ENCODE data around the gene HNRNPA1.

HNRNPA1 gene

DNA sequence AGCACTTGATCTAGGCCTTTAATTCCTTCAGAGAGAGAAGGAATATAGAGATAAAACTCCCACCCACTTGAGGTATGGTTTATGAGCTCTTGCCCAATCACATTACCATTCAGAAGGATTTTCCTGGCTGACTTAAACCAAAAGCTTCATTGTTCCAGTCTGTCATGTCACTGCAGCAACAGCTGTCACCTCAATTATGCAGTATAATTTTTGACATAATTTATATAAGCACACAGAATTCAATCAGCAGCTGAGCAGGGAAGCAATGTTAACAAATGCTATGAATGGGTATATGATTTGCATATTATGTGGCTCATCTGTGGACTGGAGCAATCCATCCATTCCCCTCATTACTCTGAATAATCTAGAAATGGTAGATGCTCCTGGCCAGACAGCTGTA is 40.9 kb upstream of the HNRNPA1 start:
- Histone ChIP-seq H3K9ac (ENCODE audit: low read depth, low read length) (no peak overlapping the region), H3K4me1 (ENCODE audit: insufficient read depth, low read length) (no peaks in the 10 kb centered on the region), H3K27me3 (ENCODE audit: insufficient read depth, low read length, poor library complexity) (no peaks in the 10 kb centered on the region), H3K27ac (ENCODE audit: low read length) (no peak overlapping the region), H3K4me2 (ENCODE audit: insufficient read depth, low read length) (no peak overlapping the region), H3K4me3 (ENCODE audit: low read depth in 1 of 2, low read length in 2 of 2) (no peak overlapping the region), H2AFZ (ENCODE audit: low read depth, low read length) (no peak overlapping the region), H3K9me3 (ENCODE audit: insufficient read depth, low read length, severe bottlenecking) (no peaks in the 10 kb centered on the region), H4K20me1 (ENCODE audit: insufficient read depth, low read length) (0 out of 2 replicates have a peak, but pooled peaks cover 5% of the 10 kb centered on the region), H3K79me2 (ENCODE audit: insufficient read depth, low read length) (no peaks in the 10 kb centered on the region), H3K36me3 (ENCODE audit: insufficient read depth, low read length) (peaks cover 84% of the 10 kb centered on the region)
- TF ChIP-seq EZH2 (IDR thresholded peaks at IDR 0.05; ENCODE audit: borderline replicate concordance, low read depth, low read length, severe bottlenecking) = no peak
- TF ChIP-seq, protein P1, sequence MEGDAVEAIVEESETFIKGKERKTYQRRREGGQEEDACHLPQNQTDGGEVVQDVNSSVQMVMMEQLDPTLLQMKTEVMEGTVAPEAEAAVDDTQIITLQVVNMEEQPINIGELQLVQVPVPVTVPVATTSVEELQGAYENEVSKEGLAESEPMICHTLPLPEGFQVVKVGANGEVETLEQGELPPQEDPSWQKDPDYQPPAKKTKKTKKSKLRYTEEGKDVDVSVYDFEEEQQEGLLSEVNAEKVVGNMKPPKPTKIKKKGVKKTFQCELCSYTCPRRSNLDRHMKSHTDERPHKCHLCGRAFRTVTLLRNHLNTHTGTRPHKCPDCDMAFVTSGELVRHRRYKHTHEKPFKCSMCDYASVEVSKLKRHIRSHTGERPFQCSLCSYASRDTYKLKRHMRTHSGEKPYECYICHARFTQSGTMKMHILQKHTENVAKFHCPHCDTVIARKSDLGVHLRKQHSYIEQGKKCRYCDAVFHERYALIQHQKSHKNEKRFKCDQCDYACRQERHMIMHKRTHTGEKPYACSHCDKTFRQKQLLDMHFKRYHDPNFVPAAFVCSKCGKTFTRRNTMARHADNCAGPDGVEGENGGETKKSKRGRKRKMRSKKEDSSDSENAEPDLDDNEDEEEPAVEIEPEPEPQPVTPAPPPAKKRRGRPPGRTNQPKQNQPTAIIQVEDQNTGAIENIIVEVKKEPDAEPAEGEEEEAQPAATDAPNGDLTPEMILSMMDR (IDR thresholded peaks at IDR 0.05; ENCODE audit: borderline replicate concordance, extremely low read depth, low read length, poor library complexity, severe bottlenecking) = no peak
- no peak for DNase-seq
- ATAC-seq (ENCODE audit: insufficient read depth, low read depth) = no peak

DNA sequence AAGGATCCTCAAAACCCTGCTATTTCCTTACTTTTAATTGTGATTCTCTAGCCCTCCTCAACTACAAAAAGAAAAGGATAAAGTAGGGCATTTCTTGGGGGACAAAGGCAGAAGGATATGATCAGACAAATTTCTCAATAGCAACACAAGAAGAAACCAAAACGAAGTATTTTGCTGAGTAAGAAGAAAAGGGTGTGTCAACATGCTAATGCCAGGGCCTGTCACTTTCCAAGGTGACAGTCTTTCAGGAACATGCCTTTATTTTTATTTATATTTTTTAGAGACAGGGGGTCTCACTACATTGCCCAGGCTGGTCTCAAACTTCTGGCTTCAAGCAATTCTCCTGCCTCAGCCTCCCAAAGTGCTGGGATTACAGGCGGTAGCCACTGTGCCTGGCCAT is 40.4 kb upstream of the HNRNPA1 start:
- H3K36me3 ChIP-seq (ENCODE audit: insufficient read depth, low read length) = peaks cover 87% of the 10 kb centered on the region
- no peaks in the 10 kb centered on the region for H3K27me3 ChIP-seq (ENCODE audit: insufficient read depth, low read length, poor library complexity)
- no peaks in the 10 kb centered on the region for H3K9me3 ChIP-seq (ENCODE audit: insufficient read depth, low read length, severe bottlenecking)
- H3K4me1 ChIP-seq (ENCODE audit: insufficient read depth, low read length) = no peaks in the 10 kb centered on the region
- H3K4me2 ChIP-seq (ENCODE audit: insufficient read depth, low read length) = no peak overlapping the region
- no peak for TF ChIP-seq EZH2 (IDR thresholded peaks at IDR 0.05; ENCODE audit: borderline replicate concordance, low read depth, low read length, severe bottlenecking)
- TF ChIP-seq, protein P1 (IDR thresholded peaks at IDR 0.05; ENCODE audit: borderline replicate concordance, extremely low read depth, low read length, poor library complexity, severe bottlenecking) = no peak
- H3K79me2 ChIP-seq (ENCODE audit: insufficient read depth, low read length) = no peaks in the 10 kb centered on the region
- no peak overlapping the region for H3K9ac ChIP-seq (ENCODE audit: low read depth, low read length)
- no peak overlapping the region for H3K27ac ChIP-seq (ENCODE audit: low read length)
- no peak overlapping the region for H2AFZ ChIP-seq (ENCODE audit: low read depth, low read length)
- DNase-seq (no peak), ATAC-seq (ENCODE audit: insufficient read depth, low read depth) (no peak)
- 0 out of 2 replicates have a peak, but pooled peaks cover 5% of the 10 kb centered on the region for H4K20me1 ChIP-seq (ENCODE audit: insufficient read depth, low read length)
- H3K4me3 ChIP-seq (ENCODE audit: low read depth in 1 of 2, low read length in 2 of 2) = no peak overlapping the region

GRCh38 chr12:54240971-54241588 is 39.4 kb upstream of the HNRNPA1 start:
- Histone ChIP-seq H3K4me2 (ENCODE audit: insufficient read depth, low read length) (no peak overlapping the region), H3K4me1 (ENCODE audit: insufficient read depth, low read length) (no peaks in the 10 kb centered on the region), H3K36me3 (ENCODE audit: insufficient read depth, low read length) (peaks cover 89% of the 10 kb centered on the region), H3K27me3 (ENCODE audit: insufficient read depth, low read length, poor library complexity) (no peaks in the 10 kb centered on the region), H3K4me3 (ENCODE audit: low read depth in 1 of 2, low read length in 2 of 2) (no peak overlapping the region), H3K9ac (ENCODE audit: low read depth, low read length) (no peak overlapping the region), H4K20me1 (ENCODE audit: insufficient read depth, low read length) (0 out of 2 replicates have a peak, but pooled peaks cover 5% of the 10 kb centered on the region), H3K27ac (ENCODE audit: low read length) (no peak overlapping the region), H3K9me3 (ENCODE audit: insufficient read depth, low read length, severe bottlenecking) (no peaks in the 10 kb centered on the region), H3K79me2 (ENCODE audit: insufficient read depth, low read length) (0 out of 2 replicates have a peak, but pooled peaks cover 2% of the 10 kb centered on the region), H2AFZ (ENCODE audit: low read depth, low read length) (no peak overlapping the region)
- ATAC-seq (ENCODE audit: insufficient read depth, low read depth) (no peak), DNase-seq (no peak)
- no peak for TF ChIP-seq EZH2 (IDR thresholded peaks at IDR 0.05; ENCODE audit: borderline replicate concordance, low read depth, low read length, severe bottlenecking)
- TF ChIP-seq, protein P1 (IDR thresholded peaks at IDR 0.05; ENCODE audit: borderline replicate concordance, extremely low read depth, low read length, poor library complexity, severe bottlenecking) = no peak
